Sciatic nerve (tissue), 2 donors: ENCODE data around the gene IL34. TPM values are rescaled to one million over a fixed set of nuclear protein-coding genes. Genes with fewer than 3 reads are reported as not detected.
"Not testable (repeated sequence)": the region's sequence is repeated elsewhere in the genome, so short reads cannot be mapped to it uniquely, and the experiment has no call there.

Experiments
- ATAC-seq: fragments of 200-7000 bp; cut with Tn5 transposase; one replicate; pipeline ENCODE4 v1.9.1; 2020; ENCODE audit warnings: mild to moderate bottlenecking, moderate library complexity
- DNase-seq: peaks from one replicate; pipeline ENCODE4 v3.0.0-alpha.2; 2020; ENCODE audit warnings: low spot score
- intact Hi-C: fragments of 100-400 bp; cut with DNase I; formaldehyde crosslinking; loops from one replicate; pipeline ENCODE4 v1.14.2; 2022
- total RNA-seq: library from RNA; stranded (reverse); fragmentation: NEBNext Ultra II Directional; extraction: Animal tissue kit (Norgen Biotek cat#: 25700); gene quantifications from one replicate; pipeline ENCODE4 v1.2.1, GENCODE V29; 2021
- donor health status: DM: no; HTN: no; CAD: no.
- donor health status: DM: no; HTN: no; CAD: no.

Gene IL34
- total RNA-seq, 1 donor from 2014 or later: 64.0 TPM

DNA sequence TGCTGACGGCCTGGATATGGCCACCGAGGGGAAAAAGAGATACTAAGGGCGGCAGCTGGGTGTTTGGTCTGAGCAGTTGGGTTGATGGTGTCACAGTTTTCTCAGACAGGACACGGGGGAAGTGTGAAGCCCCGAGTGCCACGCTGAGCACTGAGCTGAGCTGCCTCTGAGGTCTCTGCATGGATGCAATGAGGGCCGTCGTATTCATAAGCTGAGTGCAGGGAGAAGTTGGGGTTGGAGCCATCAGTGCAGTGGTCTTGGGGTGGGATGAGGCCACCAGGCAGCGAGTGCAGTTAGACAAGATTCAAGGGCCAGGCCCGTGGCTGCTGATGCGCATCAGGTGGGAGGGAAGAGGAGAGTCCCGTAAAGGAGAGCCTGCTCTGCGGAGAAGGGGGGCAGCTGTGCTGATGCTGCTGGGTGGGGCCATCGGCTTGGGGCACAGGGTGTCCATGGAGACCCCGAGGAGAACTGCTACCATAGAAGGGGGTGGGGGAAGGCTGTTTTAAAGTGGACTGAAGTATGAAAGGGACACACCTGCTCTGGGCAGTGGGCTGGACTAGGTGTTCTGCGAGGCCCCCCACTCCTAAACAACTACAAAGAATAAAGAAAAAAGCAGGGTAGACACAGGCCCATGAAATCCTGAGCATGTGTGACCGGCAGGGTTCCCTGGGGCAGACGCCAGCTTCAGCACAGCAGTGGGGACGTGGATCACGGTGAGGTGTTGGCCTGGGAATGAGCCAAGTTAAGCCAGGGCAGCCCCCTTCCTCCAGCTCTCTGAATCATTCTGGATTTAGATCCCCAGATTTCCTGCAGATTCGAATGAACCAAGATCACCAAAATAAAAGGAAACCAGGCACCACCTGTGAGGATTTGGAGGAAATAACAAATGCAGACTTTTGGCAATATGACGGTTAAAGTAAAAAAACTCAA is 19.7 kb downstream of the IL34 start:
- intact Hi-C loops: no loop called here
- ATAC-seq (no peak), DNase-seq (peak; percentile 52)

DNA sequence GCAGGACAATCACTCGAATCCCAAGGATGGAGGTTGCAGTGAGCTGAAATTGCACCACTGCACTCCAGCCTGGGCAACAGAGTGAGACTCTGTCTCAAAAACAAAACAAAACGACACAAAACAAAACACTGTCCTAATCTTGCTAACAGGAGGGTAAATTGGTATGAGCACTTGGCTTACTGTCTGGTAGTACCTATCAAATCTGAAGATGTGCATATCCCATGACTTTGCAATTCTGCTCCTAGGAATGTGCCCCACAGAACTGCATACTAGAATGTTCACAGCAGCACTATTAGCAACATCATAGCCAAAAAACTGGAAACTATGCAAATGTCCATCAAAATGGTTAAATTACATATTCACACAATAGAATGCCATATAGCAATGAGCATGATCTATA is 23.8 kb downstream of the IL34 start:
- intact Hi-C loops: no loop called here

DNA sequence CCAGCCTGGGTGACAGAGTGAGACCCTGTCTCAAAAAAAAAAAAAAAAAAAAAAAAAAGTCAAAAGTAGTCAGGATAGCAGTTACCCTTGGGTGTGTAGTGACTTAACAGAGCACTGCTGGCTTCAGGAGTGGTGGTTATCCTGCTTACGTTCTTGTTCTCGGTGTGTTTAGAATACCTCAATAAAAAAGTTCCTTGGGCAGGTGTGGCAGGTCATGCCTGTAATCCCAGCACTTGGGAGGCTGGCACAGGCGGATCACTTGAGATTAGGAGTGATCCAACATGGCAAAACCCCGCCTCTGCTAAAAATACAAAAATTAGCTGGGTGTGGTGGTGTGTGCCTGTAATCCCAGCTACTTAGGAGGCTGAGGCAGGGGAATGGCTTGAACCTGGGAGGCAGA is 24.6 kb downstream of the IL34 start:
- ATAC-seq, DNase-seq, intact Hi-C loops: not testable (repeated sequence)

More for the DNA sequence above, 23.8 kb downstream of the IL34 start:
- DNase-seq (no peak), ATAC-seq (no peak)

GRCh38 chr16:70674221-70675014 is 28.1 kb downstream of the IL34 start:
- DNase-seq: no peak

DNA sequence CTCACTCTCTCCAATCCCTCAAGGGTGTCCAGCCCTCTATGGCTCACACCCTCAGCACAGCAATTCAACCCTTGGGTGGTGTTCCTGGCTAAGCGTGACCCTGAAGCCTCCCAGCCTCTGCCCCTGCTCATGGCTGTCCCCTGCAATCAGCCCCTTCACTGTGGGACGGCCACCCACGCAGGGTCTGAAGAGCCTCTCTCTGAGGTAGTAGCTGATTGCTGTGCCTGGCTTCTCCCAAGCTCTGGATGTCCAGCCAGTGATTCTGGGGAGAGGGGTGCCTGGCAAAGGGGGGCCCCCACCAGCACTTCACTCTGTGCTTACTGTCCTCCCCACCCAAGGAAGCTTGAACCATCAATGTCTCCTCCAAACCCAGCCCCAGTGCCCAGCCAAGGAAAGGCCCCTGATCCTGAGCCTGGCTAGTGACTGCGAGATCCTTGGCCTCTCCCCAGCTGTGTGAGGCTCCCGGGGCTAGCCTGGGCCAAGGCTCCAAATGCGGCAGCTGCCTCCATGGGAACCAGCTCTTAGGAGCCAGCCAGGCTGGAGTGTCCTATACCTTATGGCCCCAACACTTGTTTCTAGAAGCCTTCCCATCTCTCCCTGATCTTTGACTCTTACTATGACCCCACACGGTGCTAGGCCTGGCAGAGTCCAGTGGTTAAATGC is 29.6 kb downstream of the IL34 start:
- ATAC-seq (peak; percentile 20), DNase-seq (no peak)
- intact Hi-C loops: no loop called here

More at GRCh38 chr16:70674221-70675014, 28.1 kb downstream of the IL34 start:
- ATAC-seq: no peak
- intact Hi-C loops: no loop called here

GRCh38 chr16:70676675-70677498 is 30.5 kb downstream of the IL34 start:
- peak; percentile 12 for DNase-seq
- no peak for ATAC-seq
- intact Hi-C loops: no loop called here

GRCh38 chr16:70677499-70678120 is 31.3 kb downstream of the IL34 start:
- ATAC-seq: no peak
- no peak for DNase-seq
- intact Hi-C loops: no loop called here

DNA sequence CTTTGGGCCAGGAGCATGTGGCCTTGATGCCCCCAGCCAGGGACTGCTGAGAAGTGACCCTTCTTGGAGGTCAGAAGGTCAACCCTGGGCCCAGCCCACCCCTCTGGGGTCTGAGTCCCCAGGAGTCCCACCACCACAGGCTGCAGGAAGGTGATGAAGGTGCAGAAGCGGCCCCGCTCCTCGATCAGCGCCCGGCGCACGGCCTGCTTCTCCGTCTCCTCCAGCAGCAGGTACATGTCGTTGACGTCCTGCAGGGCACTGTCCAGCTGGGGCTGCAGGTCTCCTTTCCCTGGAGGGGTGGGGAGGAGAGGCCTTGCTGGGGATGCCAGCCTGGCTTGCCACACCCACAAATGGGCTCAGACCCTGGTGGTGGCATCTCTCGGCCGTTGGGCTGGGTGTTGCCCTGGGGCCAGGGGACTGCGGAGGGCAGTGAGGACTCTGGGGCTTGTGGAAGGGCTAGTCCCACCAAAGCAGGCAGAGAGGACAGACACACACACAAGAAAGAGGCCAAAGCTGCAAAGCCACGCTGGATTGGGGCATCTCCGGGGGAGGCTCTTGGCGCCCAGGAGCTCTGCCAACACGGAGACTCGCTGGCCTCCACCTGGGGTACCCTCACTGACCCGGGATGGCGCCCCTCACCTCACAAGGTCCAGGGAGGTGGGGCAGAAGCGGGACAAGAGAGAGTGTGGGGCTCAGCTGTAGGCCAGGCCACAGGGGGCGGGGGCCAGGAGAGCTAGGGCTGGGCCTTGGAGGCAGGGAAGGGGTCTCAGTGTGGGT is 31.9 kb downstream of the IL34 start:
- DNase-seq (no peak), ATAC-seq (no peak)
- intact Hi-C loops: no loop called here

DNA sequence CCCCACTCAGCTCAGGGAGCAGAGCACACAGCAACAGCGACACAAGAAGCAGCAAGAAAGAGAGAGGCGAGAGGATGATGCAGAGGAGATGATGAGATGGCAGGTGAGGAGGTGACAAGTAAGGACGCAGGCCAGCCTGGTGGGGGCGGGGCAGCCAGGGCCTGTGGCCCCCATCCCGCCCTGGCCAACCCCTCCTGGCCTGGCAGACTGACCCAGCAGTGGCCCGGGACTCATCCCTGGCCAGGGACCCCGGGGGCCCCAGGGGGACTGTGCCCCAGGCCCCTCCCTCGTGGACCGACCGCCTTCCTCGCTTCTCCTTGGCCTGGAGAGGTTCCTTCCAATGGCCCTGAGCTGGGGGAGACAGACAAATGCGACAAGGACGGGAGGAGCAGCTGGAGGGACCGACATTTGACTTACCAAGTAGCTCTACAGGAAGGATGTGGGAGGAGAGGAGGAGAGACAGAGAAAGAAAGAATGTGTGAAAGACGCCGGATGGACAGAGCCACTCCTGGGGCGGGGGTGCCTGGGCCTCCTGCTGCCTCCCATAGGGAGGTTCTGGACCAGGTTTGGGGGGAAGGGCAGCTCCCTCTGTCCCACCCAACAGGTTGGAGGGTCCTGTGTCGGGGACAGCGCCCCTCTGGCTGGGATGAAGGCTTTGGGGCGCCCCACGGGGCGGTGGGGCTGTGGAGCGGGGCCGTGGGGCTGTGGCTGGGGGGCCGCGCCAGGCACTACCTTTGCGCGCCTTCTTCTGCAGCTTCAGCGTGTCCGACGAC is 32.7 kb downstream of the IL34 start:
- ATAC-seq: no peak
- intact Hi-C loops: no loop called here
- no peak for DNase-seq

DNA sequence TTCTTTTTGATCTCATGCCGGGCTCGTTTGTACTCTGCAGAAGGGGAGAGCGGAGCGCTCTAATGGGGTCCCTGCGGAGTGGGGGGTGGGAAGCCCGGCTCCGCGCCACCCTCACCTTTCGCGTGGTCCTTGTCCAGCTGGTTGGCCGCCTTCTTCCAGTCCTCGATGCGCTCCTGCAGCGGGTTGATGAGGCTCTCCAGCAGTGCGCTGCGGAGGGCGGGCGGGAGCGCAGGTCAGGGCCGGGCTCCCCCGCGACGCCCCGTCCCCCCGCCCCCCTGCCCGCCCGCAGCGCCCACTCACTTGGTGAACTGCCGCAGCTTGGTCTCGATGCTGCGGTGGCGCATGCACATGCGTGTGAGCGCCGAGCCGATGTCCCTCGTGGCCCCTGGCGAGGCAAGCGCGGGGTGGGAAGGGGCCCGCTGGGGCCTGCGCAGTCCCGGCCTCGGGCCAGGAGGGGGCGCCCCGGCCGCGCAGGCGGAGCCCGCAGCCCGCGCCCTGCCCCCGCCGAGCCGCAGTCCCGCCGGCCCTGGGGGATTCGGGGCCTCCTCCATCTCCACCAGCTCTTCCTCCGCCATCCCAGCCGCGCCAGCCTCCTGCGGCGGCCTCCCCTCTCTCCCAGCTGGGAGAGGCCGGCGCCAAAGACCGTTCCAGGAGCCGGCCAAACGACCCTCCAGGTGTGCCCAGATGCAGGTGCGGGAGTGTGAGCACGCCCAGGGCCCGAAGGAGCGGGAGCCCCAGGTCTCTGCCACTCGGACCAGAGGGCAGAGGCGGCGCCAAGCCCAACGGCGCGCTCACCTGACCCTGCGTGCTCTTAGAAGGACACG is 33.5 kb downstream of the IL34 start:
- ATAC-seq: no peak
- DNase-seq: no peak
- intact Hi-C loops: no loop called here

- ATAC-seq: no peak
- intact Hi-C loops: no loop called here
- no peak for DNase-seq
Measured at GRCh38 chr16:70680495-70681381, 34.4 kb downstream of the IL34 start.

DNA sequence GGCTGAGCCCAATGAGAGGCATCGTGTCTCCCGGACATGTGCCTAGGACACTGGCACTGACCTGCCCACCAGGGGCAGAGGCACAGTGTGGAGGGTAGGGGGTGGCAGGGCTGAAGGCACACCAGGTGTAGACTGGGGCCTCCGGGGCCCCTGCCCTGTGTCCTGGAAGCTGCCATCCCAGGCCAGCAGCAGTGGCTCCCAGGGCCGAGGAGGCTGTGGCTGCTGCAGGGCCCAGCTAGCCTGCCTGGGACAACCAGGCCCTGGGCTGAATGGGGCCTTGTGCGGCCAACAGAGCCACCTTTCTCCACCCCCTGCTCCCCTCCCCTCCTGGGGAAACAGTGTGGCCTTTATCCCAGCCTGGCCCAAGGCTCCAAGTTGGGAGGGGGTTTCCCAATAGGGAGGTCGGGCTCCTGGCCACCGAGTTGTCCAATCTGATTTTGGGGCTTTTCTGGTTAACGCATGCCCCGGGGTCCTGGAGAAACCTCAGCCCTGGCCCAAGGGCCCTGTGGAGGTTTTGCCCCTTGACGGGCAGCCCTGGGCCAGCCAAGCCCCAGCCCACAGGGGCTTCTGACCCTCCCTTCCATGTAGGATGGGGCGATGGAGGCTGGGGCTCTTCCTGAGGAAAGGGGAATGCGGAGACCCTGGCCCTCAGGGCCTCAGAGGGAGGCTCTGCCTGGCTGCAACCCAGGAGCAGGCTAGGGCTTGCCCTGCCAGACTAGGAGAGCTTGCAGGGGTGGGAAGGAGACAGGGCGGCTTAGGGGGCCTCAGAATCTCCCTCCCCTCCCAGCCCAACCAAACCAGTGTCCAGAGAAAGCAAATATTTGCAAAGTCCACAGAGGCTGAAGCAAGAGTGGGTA is 35.3 kb downstream of the IL34 start:
- DNase-seq: no peak
- intact Hi-C loops: no loop called here
- ATAC-seq: peak; percentile 61

DNA sequence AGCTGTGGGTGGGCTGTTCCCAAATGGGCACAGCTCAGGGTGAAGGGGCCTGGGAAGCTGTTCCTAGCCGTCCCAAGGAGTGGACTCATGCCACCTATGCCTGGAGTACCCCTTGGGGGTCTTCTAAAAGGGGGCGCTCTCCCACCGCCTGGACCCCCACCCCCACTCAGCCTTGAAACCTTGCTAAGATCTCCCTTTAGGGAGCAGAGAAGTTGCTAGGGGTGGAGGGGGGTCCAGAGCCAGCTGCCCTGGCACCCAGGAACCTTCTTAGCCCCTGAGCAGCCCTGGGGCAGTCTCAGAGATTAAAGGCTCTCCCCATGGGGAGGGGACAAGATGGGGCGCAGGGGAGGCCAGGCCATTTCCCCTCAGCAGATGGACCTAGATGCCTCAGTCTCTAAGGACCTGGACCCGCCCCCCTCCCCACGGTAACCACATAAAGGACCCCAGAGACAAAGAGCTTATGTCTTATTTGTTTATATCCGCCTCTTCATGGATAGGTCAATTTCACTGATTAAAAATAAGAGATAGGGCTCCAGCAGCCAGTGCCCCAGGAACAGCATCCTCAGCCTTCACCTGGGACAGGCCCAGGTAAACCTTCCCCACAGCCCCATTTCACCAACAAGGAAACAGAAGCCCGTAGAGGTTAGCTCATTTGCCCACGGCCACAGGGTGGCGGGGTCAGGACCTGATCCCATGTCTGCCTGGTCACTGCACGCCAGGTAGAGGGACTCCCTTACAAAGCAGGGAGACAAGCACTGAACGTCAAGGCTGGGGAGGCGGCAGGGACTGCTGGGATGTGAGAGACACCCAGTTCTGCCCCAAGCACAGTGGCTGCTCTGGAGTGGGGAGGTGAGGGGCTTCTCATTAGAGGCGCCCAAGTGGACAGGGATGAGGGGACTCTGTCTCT is 36.1 kb downstream of the IL34 start:
- DNase-seq (no peak), ATAC-seq (no peak)
- intact Hi-C loops: no loop called here
